ENCODE data around the gene PCBP2. TPM values are rescaled to one million over a fixed set of nuclear protein-coding genes. Genes with fewer than 3 reads are reported as not detected.

Gene PCBP2
- total RNA-seq, 1 donor = 233 TPM

DNA sequence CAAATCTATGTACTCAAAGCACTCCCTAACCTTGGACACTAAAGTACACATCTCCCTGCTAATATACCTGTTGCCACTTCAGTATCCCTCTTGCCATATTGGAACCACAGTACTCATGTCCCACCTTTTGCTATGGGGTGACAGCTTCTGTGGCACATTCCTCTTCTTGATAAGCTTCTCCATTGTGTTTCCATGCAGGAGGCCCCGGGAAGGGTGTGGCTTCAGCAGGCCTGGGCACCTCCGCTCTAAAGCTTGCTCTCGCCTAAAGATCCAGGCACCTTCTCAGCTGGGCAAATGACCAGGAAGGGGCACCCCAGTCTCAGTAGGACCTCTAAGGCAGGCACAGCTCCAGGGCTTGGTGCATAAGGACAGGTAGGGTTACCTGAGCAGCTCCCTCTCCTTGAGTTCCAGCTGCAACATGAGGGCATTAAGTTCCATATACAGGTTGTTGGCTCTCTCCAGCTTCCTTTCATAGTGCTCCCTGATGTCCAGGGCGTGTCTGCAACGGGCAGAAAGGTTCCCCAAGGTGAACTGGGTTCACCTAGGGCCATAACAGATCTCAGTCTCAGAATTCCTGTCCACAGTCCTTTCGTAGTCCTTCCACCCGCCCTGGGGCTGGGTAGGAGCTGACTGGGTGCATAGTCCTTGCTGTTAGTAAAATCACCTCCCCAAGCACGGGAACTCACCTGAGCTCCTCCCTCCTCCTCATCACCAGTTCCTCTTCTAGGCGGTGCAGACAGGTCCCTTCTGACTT, 31.5 kb downstream of the PCBP2 start:
- DNase-seq (ENCODE audit: low read depth) = no peak
- H3K4me3 ChIP-seq (ENCODE audit: low read depth, low read length) = no peak overlapping the region
- no peak for TF ChIP-seq CTCF (IDR thresholded peaks at IDR 0.05; ENCODE audit: insufficient read depth, low read length)

DNA sequence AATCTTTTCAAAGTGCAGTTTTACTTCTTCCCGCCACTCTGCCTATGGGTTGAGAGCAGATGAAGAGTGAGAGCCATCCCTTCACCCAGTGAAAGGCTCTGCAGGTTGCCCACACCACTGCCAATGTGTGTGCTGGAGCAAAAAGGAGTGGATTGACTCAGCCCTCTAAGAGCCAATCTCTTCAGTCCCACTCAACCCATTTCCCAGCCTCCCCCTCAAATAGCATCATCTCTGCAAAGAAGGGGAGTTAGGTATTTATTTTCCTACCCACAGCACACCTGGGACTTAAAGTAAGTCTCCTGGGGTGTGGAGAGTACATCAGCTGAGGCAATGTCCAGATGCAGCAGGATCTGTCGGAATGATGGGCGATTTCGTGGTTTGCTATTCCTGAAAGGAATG, 32.1 kb downstream of the PCBP2 start:
- DNase-seq (ENCODE audit: low read depth) = no peak
- TF ChIP-seq CTCF (IDR thresholded peaks at IDR 0.05; ENCODE audit: insufficient read depth, low read length) = no peak
- no peak overlapping the region for H3K4me3 ChIP-seq (ENCODE audit: low read depth, low read length)

- TF ChIP-seq CTCF (IDR thresholded peaks at IDR 0.05; ENCODE audit: insufficient read depth, low read length) = no peak
- H3K4me3 ChIP-seq (ENCODE audit: low read depth, low read length) = no peak overlapping the region
- DNase-seq (ENCODE audit: low read depth) = no peak
Observed at GRCh38 chr12:53484686-53485575, 33.0 kb downstream of the PCBP2 start.

DNA sequence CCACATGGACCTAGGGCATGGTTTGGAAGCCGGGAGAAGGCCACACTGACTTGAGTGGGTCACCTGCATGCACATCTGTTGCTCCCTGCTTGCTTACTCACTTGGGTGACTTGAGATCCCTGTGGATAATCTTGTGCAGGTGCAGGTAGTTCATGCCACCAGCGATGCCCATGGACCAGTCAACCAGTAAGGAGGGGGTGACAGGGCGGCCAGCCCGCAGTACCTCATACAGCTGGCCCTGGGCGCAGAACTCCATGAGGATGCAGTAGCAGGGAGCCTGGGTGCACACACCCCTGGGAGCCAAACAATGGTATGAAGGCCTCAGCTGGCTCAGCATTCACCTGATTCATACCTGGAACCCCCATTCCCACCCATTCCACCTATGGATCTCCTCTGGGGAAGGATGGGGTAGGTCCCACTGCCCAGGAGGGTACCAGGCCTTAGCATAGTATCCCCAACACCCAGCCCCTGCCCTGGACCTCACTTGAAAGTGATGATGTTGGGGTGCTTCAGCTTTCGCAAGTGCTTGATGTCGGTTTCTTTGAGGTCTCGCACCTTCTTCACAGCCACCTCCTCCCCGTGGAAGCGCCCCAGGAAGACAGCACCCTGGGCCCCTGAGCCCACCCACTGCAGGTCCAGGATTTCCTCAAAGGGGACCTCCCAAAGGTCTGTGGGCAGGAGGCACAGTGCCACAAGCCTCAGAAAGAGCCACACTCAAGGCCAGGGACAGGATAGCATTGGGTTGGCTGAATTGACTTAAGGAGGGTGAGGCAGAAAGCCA, 34.2 kb downstream of the PCBP2 start:
- no peak for DNase-seq (ENCODE audit: low read depth)
- H3K4me3 ChIP-seq (ENCODE audit: low read depth, low read length) = no peak overlapping the region
- TF ChIP-seq CTCF (IDR thresholded peaks at IDR 0.05; ENCODE audit: insufficient read depth, low read length) = no peak

- no peak for DNase-seq (ENCODE audit: low read depth)
- TF ChIP-seq CTCF (IDR thresholded peaks at IDR 0.05; ENCODE audit: insufficient read depth, low read length) = no peak
- H3K4me3 ChIP-seq (ENCODE audit: low read depth, low read length) = no peak overlapping the region
Observed at GRCh38 chr12:53486736-53487487, 35.0 kb downstream of the PCBP2 start.
